Mesenchymal stem cell (in vitro differentiated cells and primary cell): ENCODE data around the gene TRAF3IP1.

ENCODE experiments used
- DNase-seq: peaks from one replicate; pipeline ENCODE4 v3.0.0-alpha.2; 2013
- H2AFZ ChIP-seq: one replicate; pipeline ENCODE4 v1.6.1; 2013; ENCODE audit warnings: low read depth, mild to moderate bottlenecking, control low read depth, inconsistent platforms, low read length, moderate library complexity
- H2AK5ac ChIP-seq: 2 replicates; pipeline ENCODE4 v1.6.1; 2013; ENCODE audit warnings: low read length, moderate library complexity, mild to moderate bottlenecking, inconsistent platforms; ENCODE audit not compliant: severe bottlenecking
- H2BK120ac ChIP-seq: one replicate; pipeline ENCODE4 v1.6.1; 2013; ENCODE audit warnings: low read depth, mild to moderate bottlenecking, inconsistent platforms, low read length, moderate library complexity
- H2BK12ac ChIP-seq, 2 experiments: one replicate each; pipeline ENCODE4 v1.6.1; 2013; ENCODE audit warnings: inconsistent platforms in 2 of 2, low read length in 2 of 2, mild to moderate bottlenecking in 2 of 2, moderate library complexity in 2 of 2, control low read depth in 1 of 2
- H2BK15ac ChIP-seq: one replicate; pipeline ENCODE4 v1.6.1; 2013; ENCODE audit warnings: mild to moderate bottlenecking, low read depth, inconsistent platforms; ENCODE audit not compliant: poor library complexity, severe bottlenecking
- H2BK5ac ChIP-seq: 2 replicates; pipeline ENCODE4 v1.6.1; 2013; ENCODE audit warnings: low read depth, mild to moderate bottlenecking, low read length, control low read depth, inconsistent platforms; ENCODE audit not compliant: poor library complexity, severe bottlenecking
- H3K14ac ChIP-seq, 2 experiments: one replicate each; pipeline ENCODE4 v1.6.1; 2013; ENCODE audit warnings: inconsistent platforms in 2 of 2, low read length in 2 of 2, control low read depth in 1 of 2, mild to moderate bottlenecking in 1 of 2, moderate library complexity in 1 of 2
- H3K18ac ChIP-seq, 2 experiments: one replicate each; pipeline ENCODE4 v1.6.1; 2013; ENCODE audit warnings: inconsistent platforms in 2 of 2, low read length in 2 of 2, control low read depth in 1 of 2, low read depth in 1 of 2, mild to moderate bottlenecking in 1 of 2
- H3K23ac ChIP-seq, 2 experiments: one replicate each; pipeline ENCODE4 v1.6.1; 2013; ENCODE audit warnings: inconsistent platforms in 2 of 2, low read length in 2 of 2, mild to moderate bottlenecking in 2 of 2, moderate library complexity in 2 of 2, control low read depth in 1 of 2
- H3K27ac ChIP-seq: 2 replicates; pipeline ENCODE4 v1.5.1; 2013; ENCODE audit warnings: mild to moderate bottlenecking, moderate library complexity, low read length, control low read depth, inconsistent platforms; ENCODE audit not compliant: poor library complexity, severe bottlenecking
- H3K27me3 ChIP-seq, 2 experiments: 2 replicates each; pipeline versions ENCODE4 v1.6.1 to v1.7.0; 2013; ENCODE audit warnings: low read length in 2 of 2, mild to moderate bottlenecking in 2 of 2, moderate library complexity in 2 of 2, control low read depth in 1 of 2, inconsistent platforms in 1 of 2; ENCODE audit not compliant: control insufficient read depth in 1 of 2, insufficient read depth in 1 of 2
- H3K36me3 ChIP-seq, 2 experiments: 2 replicates each; pipeline versions ENCODE4 v1.6.1 to v1.7.0; 2013; ENCODE audit warnings: low read length in 2 of 2, control low read depth in 1 of 2, inconsistent platforms in 1 of 2, low read depth in 1 of 2, mild to moderate bottlenecking in 1 of 2; ENCODE audit not compliant: insufficient read depth in 2 of 2, control insufficient read depth in 1 of 2
- H3K4ac ChIP-seq, 2 experiments: one replicate each; pipeline ENCODE4 v1.6.1; 2013; ENCODE audit warnings: inconsistent platforms in 2 of 2, low read length in 2 of 2, mild to moderate bottlenecking in 2 of 2, moderate library complexity in 2 of 2, control low read depth in 1 of 2, low read depth in 1 of 2
- H3K4me1 ChIP-seq: 2 replicates; pipeline ENCODE4 v1.6.1; 2013; ENCODE audit warnings: low read depth, low read length, control low read depth; ENCODE audit not compliant: control insufficient read depth, insufficient read depth
- H3K4me2 ChIP-seq: 2 replicates; pipeline ENCODE4 v1.6.1; 2013; ENCODE audit warnings: low read length, mild to moderate bottlenecking, inconsistent platforms; ENCODE audit not compliant: poor library complexity, severe bottlenecking
- H3K4me3 ChIP-seq, 2 experiments: 2 replicates each; pipeline versions ENCODE4 v1.5.1 to v1.7.0; 2013; ENCODE audit warnings: low read length in 2 of 2, mild to moderate bottlenecking in 2 of 2, control low read depth in 1 of 2, low read depth in 1 of 2; ENCODE audit not compliant: insufficient read depth in 1 of 2
- H3K79me1 ChIP-seq: replicated peaks from 2 replicates; pipeline ENCODE4 v1.6.1; 2013; ENCODE audit warnings: mild to moderate bottlenecking, control low read depth, low read length, inconsistent platforms; ENCODE audit not compliant: poor library complexity, severe bottlenecking
- H3K9ac ChIP-seq: 2 replicates; pipeline ENCODE4 v1.7.0; 2013; ENCODE audit warnings: mild to moderate bottlenecking, low read length, moderate library complexity
- H3K9me3 ChIP-seq: 2 replicates; pipeline ENCODE4 v1.7.0; 2013; ENCODE audit warnings: mild to moderate bottlenecking, low read length; ENCODE audit not compliant: control insufficient read depth
- H4K8ac ChIP-seq: one replicate; pipeline ENCODE4 v1.6.1; 2013; ENCODE audit warnings: inconsistent platforms, mild to moderate bottlenecking, low read length, moderate library complexity
- H4K91ac ChIP-seq: one replicate; pipeline ENCODE4 v1.6.1; 2013; ENCODE audit warnings: mild to moderate bottlenecking, low read length, inconsistent platforms
- WGBS: methylation state at CpG from one replicate; pipeline ENCODE4 v1.1.7; 2013; ENCODE audit warnings: mixed read lengths; 5-methylcytosine and 5-hydroxymethylcytosine counted together

The TRAF3IP1 gene

GRCh38 chr2:238446371-238446770 is 126.1 kb downstream of the TRAF3IP1 start:
- Histone ChIP-seq H3K27me3 (no peaks in the 10 kb centered on the region), H2BK12ac (no peak overlapping the region), H2BK15ac (no peak overlapping the region), H4K8ac (no peak overlapping the region), H2AFZ (no peak overlapping the region), H2BK5ac (no peak overlapping the region), H3K36me3 (peaks cover 59 to 79% of the 10 kb centered on the region in 2 experiments), H3K4ac (no peak overlapping the region), H3K9me3 (no peaks in the 10 kb centered on the region), H3K4me1 (peaks cover 8% of the 10 kb centered on the region), H3K23ac (no peak overlapping the region), H3K4me3 (no peak overlapping the region), H2BK120ac (no peak overlapping the region), H3K4me2 (no peak overlapping the region), H4K91ac (no peak overlapping the region), H2AK5ac (no peak overlapping the region), H3K79me1 (peaks cover 57% of the 10 kb centered on the region), H3K9ac (no peak overlapping the region), H3K18ac (no peak overlapping the region), H3K27ac (no peak overlapping the region), H3K14ac (no peak overlapping the region)
- DNase-seq = no peak
- 92% methylated on average over 8 of the region's 8 CpGs for WGBS

GRCh38 chr2:238448031-238448955 is 128.0 kb downstream of the TRAF3IP1 start:
- WGBS = 93% methylated on average over 19 of the region's 19 CpGs
- Histone ChIP-seq H3K27me3 (no peaks in the 10 kb centered on the region), H2AK5ac (no peak overlapping the region), H3K14ac (no peak overlapping the region), H3K4me3 (no peak overlapping the region), H2BK12ac (no peak overlapping the region), H2BK120ac (no peak overlapping the region), H2BK15ac (no peak overlapping the region), H3K4me2 (no peak overlapping the region), H3K79me1 (peaks cover 55% of the 10 kb centered on the region), H4K91ac (no peak overlapping the region), H3K9me3 (no peaks in the 10 kb centered on the region), H3K18ac (no peak overlapping the region), H3K23ac (no peak overlapping the region), H2BK5ac (no peak overlapping the region), H3K36me3 (peaks cover 66 to 91% of the 10 kb centered on the region in 2 experiments), H3K27ac (no peak overlapping the region), H3K4ac (no peak overlapping the region), H3K9ac (no peak overlapping the region), H4K8ac (no peak overlapping the region), H2AFZ (no peak overlapping the region), H3K4me1 (peaks cover 6% of the 10 kb centered on the region)
- no peak for DNase-seq

- Histone ChIP-seq H2BK15ac (no peak overlapping the region), H3K27me3 (no peaks in the 10 kb centered on the region), H2AK5ac (no peak overlapping the region), H3K4me1 (peaks cover 4% of the 10 kb centered on the region), H3K4me2 (no peak overlapping the region), H3K36me3 (peaks cover 64 to 90% of the 10 kb centered on the region in 2 experiments), H3K27ac (no peak overlapping the region), H2BK12ac (no peak overlapping the region), H3K79me1 (peaks cover 50% of the 10 kb centered on the region), H3K18ac (no peak overlapping the region), H2AFZ (no peak overlapping the region), H2BK5ac (no peak overlapping the region), H3K9me3 (no peaks in the 10 kb centered on the region), H4K8ac (peak overlapping the region; percentile 22), H3K9ac (no peak overlapping the region), H3K4ac (no peak overlapping the region), H2BK120ac (no peak overlapping the region), H4K91ac (no peak overlapping the region), H3K23ac (no peak overlapping the region), H3K4me3 (no peak overlapping the region), H3K14ac (peak overlapping the region in 1 of 2 experiments; percentile 35)
- 97% methylated on average over 6 of the region's 8 CpGs for WGBS
- DNase-seq = no peak
These were observed 128.9 kb downstream of the TRAF3IP1 start for GRCh38 chr2:238449241-238449640.

- Histone ChIP-seq H3K23ac (no peak overlapping the region), H3K27me3 (no peaks in the 10 kb centered on the region), H3K4me3 (no peak overlapping the region), H3K79me1 (peaks cover 47% of the 10 kb centered on the region), H2AK5ac (no peak overlapping the region), H3K4ac (no peak overlapping the region), H3K27ac (no peak overlapping the region), H3K4me2 (no peak overlapping the region), H2BK12ac (no peak overlapping the region), H3K9me3 (no peaks in the 10 kb centered on the region), H4K91ac (no peak overlapping the region), H2BK5ac (no peak overlapping the region), H4K8ac (no peak overlapping the region), H3K4me1 (peaks cover 4% of the 10 kb centered on the region), H3K36me3 (peaks cover 64 to 83% of the 10 kb centered on the region in 2 experiments), H2BK120ac (no peak overlapping the region), H3K14ac (no peak overlapping the region), H3K9ac (peak overlapping the region; percentile 43), H2BK15ac (no peak overlapping the region), H2AFZ (no peak overlapping the region), H3K18ac (no peak overlapping the region)
- 89% methylated on average over 8 of the region's 9 CpGs for WGBS
- DNase-seq = peak; percentile 70
These were observed 129.6 kb downstream of the TRAF3IP1 start for GRCh38 chr2:238449909-238450417.
